GM18909 (cell line): ENCODE data around the gene CTXN3.
"Not testable (repeated sequence)": the region's sequence is repeated elsewhere in the genome, so short reads cannot be mapped to it uniquely, and the experiment has no call there.

Experiments used
- ATAC-seq: cut with Tn5 transposase; IDR thresholded peaks from one replicate; pipeline ENCODE4 v1.9.1; 2021; ENCODE audit warnings: mild to moderate bottlenecking; ENCODE audit not compliant: unreplicated experiment, poor library complexity

Gene CTXN3

DNA sequence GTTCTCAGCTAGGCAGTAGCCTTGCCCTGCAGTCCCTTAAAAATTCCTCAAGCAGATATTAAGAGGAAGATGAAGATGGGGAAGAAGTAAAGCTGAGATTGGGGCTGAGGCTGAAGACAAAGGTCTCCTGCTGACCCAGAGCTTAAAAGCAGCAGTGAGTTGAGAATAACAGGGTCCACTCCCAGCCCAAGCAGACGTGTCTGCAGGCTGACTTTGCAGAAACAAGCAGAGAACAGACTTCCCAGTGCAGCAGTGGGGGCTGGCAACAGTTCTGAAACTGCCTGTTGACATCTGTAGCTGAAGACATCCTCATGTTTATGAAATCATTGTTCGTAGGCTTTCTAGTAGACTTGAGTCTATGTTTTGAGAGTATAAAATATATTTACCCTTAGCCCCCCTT lies 1.1 kb downstream of the CTXN3 start:
- no peak for ATAC-seq

DNA sequence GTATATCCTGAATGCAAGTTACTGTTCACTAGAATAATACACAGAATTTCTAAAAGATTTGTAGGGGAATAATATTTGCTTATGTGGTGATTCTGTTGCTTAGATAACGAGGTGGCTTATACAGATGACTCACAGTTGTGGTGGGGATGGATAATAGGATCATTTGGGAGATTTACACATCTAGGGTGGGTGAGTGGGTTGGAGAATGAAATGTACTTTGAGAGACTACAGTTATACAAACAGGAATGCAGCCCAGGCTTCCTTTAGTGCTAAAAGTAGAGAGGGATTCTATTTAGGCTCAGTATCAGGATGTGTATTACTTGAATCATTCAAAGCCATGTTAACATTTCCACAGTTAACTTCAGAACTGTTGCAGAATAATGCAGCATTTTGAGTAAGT lies 1.8 kb downstream of the CTXN3 start:
- ATAC-seq: no peak

DNA sequence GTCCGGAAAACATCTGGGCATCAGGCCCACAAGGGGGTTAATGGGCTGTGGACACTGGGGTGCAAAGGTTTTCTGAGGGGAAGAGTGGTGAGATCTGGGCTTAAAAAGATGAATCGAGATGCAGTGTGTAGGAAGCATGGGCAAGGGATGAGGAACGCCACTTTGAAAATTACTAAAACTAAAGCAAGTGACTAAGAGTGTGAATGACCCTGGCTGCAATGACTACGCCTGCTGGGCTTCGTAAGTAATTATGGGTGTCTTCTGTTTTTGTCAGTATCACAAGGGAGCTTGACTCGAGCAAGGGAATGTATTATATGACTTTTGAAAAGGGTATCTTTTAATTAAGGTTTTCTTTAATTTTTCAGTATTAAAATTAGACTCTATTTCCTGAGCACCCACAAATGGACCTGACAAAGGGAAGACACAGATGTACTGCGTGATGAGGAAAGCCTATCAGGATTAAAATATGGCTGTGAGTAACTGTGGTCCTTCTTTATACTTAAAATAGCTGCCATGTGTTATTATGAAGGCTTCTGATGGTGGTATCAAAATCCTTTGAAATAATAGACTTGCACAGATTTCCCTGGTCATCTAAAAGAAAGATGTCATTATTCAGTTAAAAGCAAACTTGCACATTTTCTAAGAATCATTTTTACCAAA lies 4.2 kb downstream of the CTXN3 start:
- ATAC-seq: no peak

- no peak for ATAC-seq
Observed at GRCh38 chr5:127656825-127657224, 7.9 kb downstream of the CTXN3 start.

- no peak for ATAC-seq
Observed at GRCh38 chr5:127660047-127660733, 11.3 kb downstream of the CTXN3 start.

DNA sequence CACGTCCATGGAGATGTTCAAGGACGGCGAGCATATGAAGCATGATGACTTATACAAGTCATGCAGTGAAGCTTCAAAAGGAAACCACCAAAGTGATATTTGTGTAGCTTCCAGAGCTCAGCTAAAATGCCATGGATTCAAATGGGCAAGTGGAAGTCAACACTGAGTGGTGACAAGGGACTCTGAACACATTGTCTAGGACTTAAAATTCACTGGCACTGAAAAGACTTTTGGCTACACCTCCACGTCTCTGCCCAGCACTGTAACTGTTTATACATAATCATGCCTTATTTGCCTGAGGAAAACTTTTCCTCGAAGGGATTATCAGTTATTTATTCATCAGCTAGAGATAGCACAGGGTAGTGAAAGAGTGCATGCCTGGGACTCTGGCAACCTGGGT lies 15.2 kb downstream of the CTXN3 start:
- ATAC-seq: no peak

GRCh38 chr5:127665641-127666040 lies 16.8 kb downstream of the CTXN3 start:
- no peak for ATAC-seq

- no peak for ATAC-seq
Observed at GRCh38 chr5:127666043-127666716, 17.3 kb downstream of the CTXN3 start.

DNA sequence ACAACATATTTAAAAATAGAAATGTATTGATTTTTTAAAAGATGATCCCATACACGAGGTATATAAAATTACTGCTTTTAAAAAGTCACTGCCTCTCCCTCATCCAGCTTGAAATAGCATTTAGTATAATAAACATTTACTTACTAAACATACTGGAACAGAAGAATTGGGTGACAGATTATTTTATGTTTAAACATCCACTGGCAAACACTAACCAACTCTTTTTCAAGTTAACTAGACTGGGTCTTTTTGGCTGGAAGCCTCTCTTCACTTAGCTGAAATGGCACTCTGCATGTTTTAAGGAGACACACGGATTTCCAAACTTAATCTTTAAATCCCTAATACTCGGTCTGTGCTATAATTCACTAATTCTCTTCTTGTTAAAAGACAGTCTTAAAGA lies 19.0 kb downstream of the CTXN3 start:
- ATAC-seq: no peak

DNA sequence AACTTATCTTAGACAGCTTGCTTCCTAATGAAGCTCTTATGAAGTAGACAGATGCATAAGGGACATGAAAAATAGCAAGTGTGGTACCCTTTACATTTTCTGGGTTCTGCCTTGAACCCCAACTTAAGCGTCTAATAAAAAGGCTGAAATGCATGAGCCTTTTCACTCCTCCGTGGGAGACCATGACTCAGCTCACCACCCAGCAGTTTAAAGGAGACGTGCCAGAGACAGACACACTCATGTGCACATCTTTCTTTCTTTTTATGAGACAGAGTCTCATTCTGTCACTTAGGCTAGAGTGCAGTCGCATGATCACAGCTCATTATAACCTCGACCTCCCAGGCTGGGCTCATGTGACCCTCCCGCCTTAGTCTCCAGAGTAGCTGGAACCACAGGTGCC lies 22.3 kb downstream of the CTXN3 start:
- ATAC-seq: no peak

DNA sequence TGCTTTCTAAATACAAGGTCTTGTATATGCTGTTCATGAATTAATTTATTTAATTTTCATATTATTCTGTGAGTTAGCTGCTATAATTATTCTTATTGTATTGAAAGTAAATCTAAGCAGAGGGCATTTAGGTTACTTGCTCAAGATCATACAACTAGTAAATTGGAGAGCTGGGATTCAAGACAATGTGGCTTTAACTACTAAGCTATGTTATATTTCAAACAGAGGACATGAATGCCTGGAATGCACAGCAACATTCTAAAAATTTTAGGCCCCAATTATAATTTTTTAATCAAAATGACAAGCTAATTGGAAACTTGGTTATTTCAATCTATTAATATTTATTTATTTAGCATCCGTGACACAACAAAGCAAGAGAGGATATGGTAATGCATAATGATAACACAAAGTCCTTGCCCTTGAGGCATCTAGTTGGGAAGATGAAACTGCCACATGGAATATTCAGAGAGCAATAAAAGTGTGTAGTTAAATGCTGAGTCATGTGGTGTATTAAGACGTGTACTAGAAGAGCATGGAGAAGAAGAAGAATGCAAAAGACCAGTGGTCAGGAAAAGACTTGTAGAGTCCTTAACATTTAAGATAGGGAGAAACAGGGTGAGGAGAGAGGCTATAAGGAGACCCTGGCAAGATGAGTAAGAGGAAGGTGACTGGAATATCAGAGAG lies 24.4 kb downstream of the CTXN3 start:
- ATAC-seq: no peak

GRCh38 chr5:127676951-127677350 lies 28.1 kb downstream of the CTXN3 start:
- ATAC-seq: not testable (repeated sequence)

DNA sequence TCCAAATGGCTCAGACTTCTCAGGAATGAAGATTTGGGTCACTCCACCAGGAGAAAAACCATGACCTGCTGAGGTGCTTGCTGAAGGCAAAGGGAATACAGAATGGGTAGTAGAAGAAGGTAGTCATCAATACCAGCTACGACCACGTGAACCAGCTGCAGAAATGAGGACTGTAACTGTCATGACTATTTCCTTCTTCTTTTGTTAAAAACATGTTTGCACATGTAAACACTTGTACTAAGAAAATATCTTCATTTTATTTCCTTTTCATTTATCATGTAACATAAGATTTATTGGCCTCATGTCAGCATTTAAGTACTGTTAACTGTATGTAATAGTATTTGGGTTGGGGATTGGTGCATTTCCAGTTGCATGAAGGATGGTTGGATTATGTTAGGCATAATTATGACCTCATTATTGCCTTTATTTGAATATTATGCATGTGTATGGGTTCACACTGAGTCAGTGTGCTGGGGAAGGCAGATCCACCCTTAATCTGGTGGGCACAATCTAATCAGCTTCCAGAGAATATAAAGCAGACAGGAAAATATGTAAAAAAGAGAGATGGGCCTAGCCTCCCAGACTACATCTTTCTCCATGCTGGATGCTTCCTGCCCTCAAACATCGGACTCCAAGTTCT lies 30.9 kb downstream of the CTXN3 start:
- not testable (repeated sequence) for ATAC-seq

DNA sequence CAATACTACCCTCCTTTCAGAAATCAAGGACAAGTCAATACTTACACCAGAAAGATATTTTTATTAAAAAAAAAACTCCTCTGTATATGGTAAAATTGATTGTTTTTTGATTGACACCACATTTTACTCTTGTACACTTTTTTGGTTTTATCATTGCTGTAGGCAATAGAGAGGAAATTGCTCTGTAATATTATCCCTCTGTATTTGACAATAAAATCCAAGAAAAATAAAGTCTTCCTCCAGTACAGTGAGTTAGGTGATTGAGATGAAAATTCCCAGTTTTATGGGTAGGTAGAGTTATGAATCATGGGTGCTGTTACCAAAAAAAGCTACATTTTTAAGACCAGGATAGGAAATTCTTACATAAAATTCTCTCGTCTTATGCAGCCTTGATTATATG lies 31.7 kb downstream of the CTXN3 start:
- ATAC-seq: no peak

GRCh38 chr5:127683008-127683407 lies 34.1 kb downstream of the CTXN3 start:
- ATAC-seq: no peak

- no peak for ATAC-seq
Observed at GRCh38 chr5:127684726-127685467, 36.0 kb downstream of the CTXN3 start.

DNA sequence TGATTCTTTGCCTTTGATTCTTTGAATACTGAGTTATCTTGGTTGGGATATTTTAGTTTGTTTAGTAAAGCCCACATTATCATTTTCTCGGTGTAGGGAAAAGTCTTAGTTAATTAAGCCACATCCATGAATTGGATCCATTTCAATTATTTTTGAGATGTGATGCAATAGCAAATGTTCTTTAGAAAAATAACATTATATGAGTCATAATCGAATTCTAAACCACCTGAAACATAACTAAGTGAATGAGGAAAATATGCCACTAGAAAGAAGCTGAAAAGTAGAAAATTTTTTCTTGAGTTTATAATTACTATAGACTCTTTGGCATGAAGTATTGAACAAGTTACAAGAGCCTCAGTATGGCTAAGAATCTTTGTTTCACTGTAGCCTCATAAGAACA lies 36.8 kb downstream of the CTXN3 start:
- no peak for ATAC-seq

DNA sequence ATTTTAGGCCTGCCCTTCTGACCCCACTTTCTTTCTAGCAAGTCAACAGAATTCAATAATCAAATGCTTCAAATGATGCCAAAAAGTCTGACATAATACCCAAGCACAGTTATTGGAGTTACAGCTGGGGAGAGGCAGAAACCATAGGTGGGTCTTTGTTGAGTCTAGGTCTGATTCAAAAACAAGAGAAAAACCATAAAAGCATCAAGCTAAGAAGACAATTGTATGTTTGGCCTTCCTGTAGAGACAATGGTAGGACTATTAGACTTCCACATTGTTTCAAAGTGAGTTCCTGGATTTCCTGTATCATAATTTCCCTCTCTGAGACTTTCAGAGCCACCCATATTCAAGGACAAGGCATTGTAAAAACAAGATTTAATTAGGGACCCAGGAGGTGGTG lies 37.5 kb downstream of the CTXN3 start:
- ATAC-seq: no peak

GRCh38 chr5:127694518-127695171 lies 45.8 kb downstream of the CTXN3 start:
- ATAC-seq: no peak
